ENCODE results near the gene SH3D19.
A peak's percentile ranks its signal among the peaks of the same experiment; 100 is the strongest.

Gene SH3D19

DNA sequence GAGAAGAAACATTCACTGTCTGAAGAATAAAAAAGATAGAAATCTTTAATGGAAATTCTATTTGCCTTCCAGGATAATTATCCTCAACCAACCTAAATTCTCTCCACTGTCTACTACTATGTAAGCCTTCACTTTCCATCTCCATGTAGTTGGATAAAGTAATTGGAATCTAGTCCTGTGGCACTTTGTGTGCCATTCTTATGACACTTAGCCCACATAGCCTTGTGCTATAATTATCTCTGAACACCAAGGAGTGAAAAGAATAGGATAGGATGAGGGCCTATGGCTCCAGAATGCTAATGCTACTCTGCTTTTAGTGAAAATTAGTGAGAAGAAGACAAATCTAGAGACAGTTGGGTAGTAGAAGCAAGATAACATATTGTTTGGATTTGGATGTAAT, 28.2 kb downstream of the SH3D19 start:
- no peak overlapping the region for H3K4me3 ChIP-seq (ENCODE audit: low read length)
- no peak overlapping the region for H3K27ac ChIP-seq (ENCODE audit: low read length)
- no peak overlapping the region for H3K9ac ChIP-seq (ENCODE audit: low read length)
- H3K9me3 ChIP-seq (ENCODE audit: insufficient read depth, low read length) = no peaks in the 10 kb centered on the region
- no peaks in the 10 kb centered on the region for H3K27me3 ChIP-seq (ENCODE audit: low read depth, low read length)
- no peaks in the 10 kb centered on the region for H4K20me1 ChIP-seq (ENCODE audit: insufficient read depth, low read length)
- H2AFZ ChIP-seq (ENCODE audit: low read depth, low read length) = no peak overlapping the region
- H3K4me1 ChIP-seq (ENCODE audit: low read length) = no peaks in the 10 kb centered on the region
- TF ChIP-seq, protein P1, sequence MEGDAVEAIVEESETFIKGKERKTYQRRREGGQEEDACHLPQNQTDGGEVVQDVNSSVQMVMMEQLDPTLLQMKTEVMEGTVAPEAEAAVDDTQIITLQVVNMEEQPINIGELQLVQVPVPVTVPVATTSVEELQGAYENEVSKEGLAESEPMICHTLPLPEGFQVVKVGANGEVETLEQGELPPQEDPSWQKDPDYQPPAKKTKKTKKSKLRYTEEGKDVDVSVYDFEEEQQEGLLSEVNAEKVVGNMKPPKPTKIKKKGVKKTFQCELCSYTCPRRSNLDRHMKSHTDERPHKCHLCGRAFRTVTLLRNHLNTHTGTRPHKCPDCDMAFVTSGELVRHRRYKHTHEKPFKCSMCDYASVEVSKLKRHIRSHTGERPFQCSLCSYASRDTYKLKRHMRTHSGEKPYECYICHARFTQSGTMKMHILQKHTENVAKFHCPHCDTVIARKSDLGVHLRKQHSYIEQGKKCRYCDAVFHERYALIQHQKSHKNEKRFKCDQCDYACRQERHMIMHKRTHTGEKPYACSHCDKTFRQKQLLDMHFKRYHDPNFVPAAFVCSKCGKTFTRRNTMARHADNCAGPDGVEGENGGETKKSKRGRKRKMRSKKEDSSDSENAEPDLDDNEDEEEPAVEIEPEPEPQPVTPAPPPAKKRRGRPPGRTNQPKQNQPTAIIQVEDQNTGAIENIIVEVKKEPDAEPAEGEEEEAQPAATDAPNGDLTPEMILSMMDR (IDR thresholded peaks at IDR 0.05; ENCODE audit: low read depth, low read length) = no peak
- TF ChIP-seq EZH2phosphoT487 (IDR thresholded peaks at IDR 0.05; ENCODE audit: low read depth) = no peak
- no peaks in the 10 kb centered on the region for H3K36me3 ChIP-seq (replicated peaks; ENCODE audit: low read depth, low read length)
- no peaks in the 10 kb centered on the region for H3K79me2 ChIP-seq (ENCODE audit: low read length)
- no peak overlapping the region for H3K4me2 ChIP-seq (ENCODE audit: low read length)

DNA sequence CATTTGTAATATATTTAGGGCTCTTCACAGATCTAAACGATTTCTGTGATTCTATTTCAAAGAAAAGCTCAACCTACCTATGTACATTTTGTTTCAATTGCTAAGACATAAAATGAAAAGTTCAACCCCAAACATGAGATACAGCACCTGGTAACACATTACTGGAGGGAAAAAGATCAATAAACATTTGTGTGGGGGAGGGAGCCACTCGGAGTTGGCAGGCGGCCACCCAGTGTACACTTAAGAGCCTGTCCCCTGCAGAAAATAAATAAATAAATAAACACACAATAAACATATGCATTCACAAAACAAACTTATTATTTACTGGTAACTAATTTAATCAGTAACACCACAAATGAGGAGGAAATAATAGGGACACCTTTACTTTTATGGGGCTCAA, 29.2 kb downstream of the SH3D19 start:
- Histone ChIP-seq H3K4me3 (ENCODE audit: low read length) (no peak overlapping the region), H3K79me2 (ENCODE audit: low read length) (no peaks in the 10 kb centered on the region), H3K4me1 (ENCODE audit: low read length) (no peaks in the 10 kb centered on the region), H3K36me3 (replicated peaks; ENCODE audit: low read depth, low read length) (no peaks in the 10 kb centered on the region), H3K27ac (ENCODE audit: low read length) (no peak overlapping the region), H3K9ac (ENCODE audit: low read length) (no peak overlapping the region), H3K9me3 (ENCODE audit: insufficient read depth, low read length) (no peaks in the 10 kb centered on the region), H3K4me2 (ENCODE audit: low read length) (no peak overlapping the region), H2AFZ (ENCODE audit: low read depth, low read length) (no peak overlapping the region), H3K27me3 (ENCODE audit: low read depth, low read length) (no peaks in the 10 kb centered on the region), H4K20me1 (ENCODE audit: insufficient read depth, low read length) (no peaks in the 10 kb centered on the region)
- no peak for TF ChIP-seq EZH2phosphoT487 (IDR thresholded peaks at IDR 0.05; ENCODE audit: low read depth)
- TF ChIP-seq, protein P1 (IDR thresholded peaks at IDR 0.05; ENCODE audit: low read depth, low read length) = no peak

DNA sequence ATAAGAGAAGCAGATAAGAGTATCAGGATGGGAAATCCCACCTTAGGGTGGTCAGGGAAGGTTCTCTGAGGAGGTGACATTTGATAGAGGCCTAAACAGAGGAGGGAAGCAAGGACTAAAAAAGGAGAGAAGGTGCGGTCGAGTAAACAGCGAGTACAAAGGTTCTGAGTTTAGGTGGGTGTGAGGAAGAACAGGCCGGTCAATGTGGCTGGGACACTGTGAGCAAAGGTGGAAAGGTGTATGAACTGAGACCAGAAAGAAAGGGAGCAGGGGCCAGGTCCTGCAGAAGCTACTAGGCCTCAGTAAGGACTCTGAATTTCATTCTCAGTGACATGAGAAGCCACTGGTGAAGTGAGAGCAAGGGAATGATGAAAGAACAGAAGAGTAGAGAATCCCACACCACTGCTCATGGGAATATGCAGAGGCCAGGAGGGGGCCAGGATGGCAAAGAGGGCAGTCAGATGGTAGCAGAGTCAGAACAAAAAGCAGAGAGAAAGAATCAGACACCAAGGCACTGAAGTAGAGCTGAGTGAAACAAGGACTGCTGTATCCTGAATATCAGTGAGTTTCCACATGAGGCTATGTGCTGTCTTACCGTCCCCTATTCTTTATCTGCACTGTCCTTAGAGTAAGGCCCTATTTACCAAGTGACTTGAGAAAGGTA, 30.4 kb downstream of the SH3D19 start:
- no peaks in the 10 kb centered on the region for H3K79me2 ChIP-seq (ENCODE audit: low read length)
- H3K9ac ChIP-seq (ENCODE audit: low read length) = no peak overlapping the region
- H3K4me2 ChIP-seq (ENCODE audit: low read length) = no peak overlapping the region
- H3K9me3 ChIP-seq (ENCODE audit: insufficient read depth, low read length) = no peaks in the 10 kb centered on the region
- no peaks in the 10 kb centered on the region for H3K27me3 ChIP-seq (ENCODE audit: low read depth, low read length)
- no peak overlapping the region for H3K4me3 ChIP-seq (ENCODE audit: low read length)
- H3K36me3 ChIP-seq (replicated peaks; ENCODE audit: low read depth, low read length) = no peaks in the 10 kb centered on the region
- TF ChIP-seq, protein P1 (IDR thresholded peaks at IDR 0.05; ENCODE audit: low read depth, low read length) = no peak
- no peak for TF ChIP-seq EZH2phosphoT487 (IDR thresholded peaks at IDR 0.05; ENCODE audit: low read depth)
- no peaks in the 10 kb centered on the region for H4K20me1 ChIP-seq (ENCODE audit: insufficient read depth, low read length)
- no peaks in the 10 kb centered on the region for H3K4me1 ChIP-seq (ENCODE audit: low read length)
- no peak overlapping the region for H3K27ac ChIP-seq (ENCODE audit: low read length)
- 0 out of 2 replicates have a peak overlapping the region, but pooled peaks have one; percentile 14 for H2AFZ ChIP-seq (ENCODE audit: low read depth, low read length)

DNA sequence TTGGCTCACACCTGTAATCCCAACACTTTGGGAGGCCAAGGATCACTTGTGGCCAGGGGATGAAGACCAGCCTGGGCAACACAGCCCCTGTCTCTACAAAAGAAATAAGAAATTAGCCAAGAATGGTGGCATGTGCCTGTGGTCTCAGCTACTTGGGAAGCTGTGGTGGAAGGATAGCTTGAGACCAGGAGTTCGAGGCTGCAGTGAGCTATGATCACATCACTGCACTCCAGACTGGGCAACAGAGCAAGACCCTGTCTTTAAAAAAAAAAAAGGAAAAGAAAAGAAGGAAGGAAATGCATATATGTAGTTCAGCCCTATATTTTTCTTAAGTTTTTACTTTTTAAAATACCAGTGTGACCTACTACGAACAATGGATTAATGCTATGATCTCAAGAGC, 33.4 kb downstream of the SH3D19 start:
- Histone ChIP-seq H3K27ac (ENCODE audit: low read length) (no peak overlapping the region), H3K9ac (ENCODE audit: low read length) (no peak overlapping the region), H3K36me3 (replicated peaks; ENCODE audit: low read depth, low read length) (no peaks in the 10 kb centered on the region), H2AFZ (ENCODE audit: low read depth, low read length) (no peak overlapping the region), H3K27me3 (ENCODE audit: low read depth, low read length) (no peaks in the 10 kb centered on the region), H3K4me3 (ENCODE audit: low read length) (no peak overlapping the region), H3K9me3 (ENCODE audit: insufficient read depth, low read length) (no peaks in the 10 kb centered on the region), H3K4me1 (ENCODE audit: low read length) (no peaks in the 10 kb centered on the region), H3K4me2 (ENCODE audit: low read length) (no peak overlapping the region), H4K20me1 (ENCODE audit: insufficient read depth, low read length) (no peaks in the 10 kb centered on the region), H3K79me2 (ENCODE audit: low read length) (no peaks in the 10 kb centered on the region)
- TF ChIP-seq EZH2phosphoT487 (IDR thresholded peaks at IDR 0.05; ENCODE audit: low read depth) = no peak
- TF ChIP-seq, protein P1 (IDR thresholded peaks at IDR 0.05; ENCODE audit: low read depth, low read length) = no peak

Measured in OCI-LY3 (cell line).